ENCODE results near the gene PIK3R5.

DNA sequence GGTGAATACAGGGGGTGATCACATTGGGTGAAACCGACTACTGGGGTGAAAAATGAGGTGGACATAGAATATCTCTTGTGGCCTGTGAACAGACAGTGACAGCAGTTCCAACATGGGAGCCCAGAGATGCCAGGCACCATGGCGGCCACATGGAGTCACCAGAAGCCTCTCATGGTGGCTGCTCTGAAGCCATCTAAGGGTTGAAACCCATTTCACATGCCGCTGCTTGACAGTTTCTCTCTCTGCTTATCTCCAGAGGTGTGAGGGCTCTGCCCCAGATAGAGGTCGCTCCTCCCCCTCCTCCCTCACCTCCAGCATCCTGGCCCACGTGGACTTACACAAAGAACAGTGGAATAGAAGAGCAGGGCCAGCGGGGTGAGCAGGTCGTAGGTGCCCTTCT lies 60.2 kb downstream of the PIK3R5 start:
- TF ChIP-seq, protein P1, sequence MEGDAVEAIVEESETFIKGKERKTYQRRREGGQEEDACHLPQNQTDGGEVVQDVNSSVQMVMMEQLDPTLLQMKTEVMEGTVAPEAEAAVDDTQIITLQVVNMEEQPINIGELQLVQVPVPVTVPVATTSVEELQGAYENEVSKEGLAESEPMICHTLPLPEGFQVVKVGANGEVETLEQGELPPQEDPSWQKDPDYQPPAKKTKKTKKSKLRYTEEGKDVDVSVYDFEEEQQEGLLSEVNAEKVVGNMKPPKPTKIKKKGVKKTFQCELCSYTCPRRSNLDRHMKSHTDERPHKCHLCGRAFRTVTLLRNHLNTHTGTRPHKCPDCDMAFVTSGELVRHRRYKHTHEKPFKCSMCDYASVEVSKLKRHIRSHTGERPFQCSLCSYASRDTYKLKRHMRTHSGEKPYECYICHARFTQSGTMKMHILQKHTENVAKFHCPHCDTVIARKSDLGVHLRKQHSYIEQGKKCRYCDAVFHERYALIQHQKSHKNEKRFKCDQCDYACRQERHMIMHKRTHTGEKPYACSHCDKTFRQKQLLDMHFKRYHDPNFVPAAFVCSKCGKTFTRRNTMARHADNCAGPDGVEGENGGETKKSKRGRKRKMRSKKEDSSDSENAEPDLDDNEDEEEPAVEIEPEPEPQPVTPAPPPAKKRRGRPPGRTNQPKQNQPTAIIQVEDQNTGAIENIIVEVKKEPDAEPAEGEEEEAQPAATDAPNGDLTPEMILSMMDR (IDR thresholded peaks at IDR 0.05) = no peak
- no peak for TF ChIP-seq POLR2A (IDR thresholded peaks at IDR 0.05)

Measured in lower leg skin (tissue), 3 donors.